ENCODE data around the gene FMOD.
A peak's percentile ranks its signal among the peaks of the same experiment; 100 is the strongest.

FMOD gene

GRCh38 chr1:203327684-203328457 is 23.1 kb downstream of the FMOD start (continued):
- TF ChIP-seq ZBTB11 (tag by site-specific recombination; conservative IDR thresholded peaks at IDR 0.05; ENCODE audit: low read depth) (0 out of 2 replicates have a peak, but pooled peaks have one; percentile 39), ZNF146 (tag by site-specific recombination; IDR thresholded peaks at IDR 0.05) (no peak), TCF7L2 (IDR thresholded peaks at IDR 0.05; ENCODE audit: borderline replicate concordance, low read depth, low read length) (no peak), ZNF670 (tag by site-specific recombination; IDR thresholded peaks at IDR 0.05; ENCODE audit: low read depth) (no peak), ZNF660 (tag by site-specific recombination; IDR thresholded peaks at IDR 0.05) (peak; percentile 93; the same call in 1 of the 2 replicates), ZNF398 (tag by site-specific recombination; IDR thresholded peaks at IDR 0.05) (peak; percentile 48), ZNF280D (tag by site-specific recombination; IDR thresholded peaks at IDR 0.05) (0 out of 2 replicates have a peak, but pooled peaks have one; percentile 6), ZNF555 (tag by site-specific recombination; conservative IDR thresholded peaks at IDR 0.05) (no peak), SALL2 (tag by site-specific recombination; IDR thresholded peaks at IDR 0.05; ENCODE audit: borderline replicate concordance) (no peak), REPIN1 (tag by site-specific recombination; IDR thresholded peaks at IDR 0.05; ENCODE audit: low read depth) (no peak), AEBP2 (tag by site-specific recombination; IDR thresholded peaks at IDR 0.05; ENCODE audit: borderline replicate concordance) (no peak), SCRT2 (tag by site-specific recombination; IDR thresholded peaks at IDR 0.05) (no peak), ZNF776 (tag by site-specific recombination; IDR thresholded peaks at IDR 0.05; ENCODE audit: borderline replicate concordance) (no peak), ZNF274 (IDR thresholded peaks at IDR 0.05; ENCODE audit: low read length) (no peak), ZNF274 (tag by site-specific recombination; IDR thresholded peaks at IDR 0.05; ENCODE audit: borderline replicate concordance) (no peak), ZBTB7A (tag by site-specific recombination; IDR thresholded peaks at IDR 0.05; ENCODE audit: low read depth) (no peak), ZNF16 (tag by site-specific recombination; IDR thresholded peaks at IDR 0.05; ENCODE audit: low read depth) (no peak), ZNF350 (tag by site-specific recombination; IDR thresholded peaks at IDR 0.05) (no peak), ZNF132 (tag by site-specific recombination; IDR thresholded peaks at IDR 0.05; ENCODE audit: borderline replicate concordance) (no peak), ZNF544 (tag by site-specific recombination; IDR thresholded peaks at IDR 0.05) (no peak), GLI4 (tag by site-specific recombination; IDR thresholded peaks at IDR 0.05) (no peak), GLIS1 (tag by site-specific recombination; IDR thresholded peaks at IDR 0.05) (no peak), ZNF701 (tag by site-specific recombination; IDR thresholded peaks at IDR 0.05) (no peak), ZNF558 (tag by site-specific recombination; IDR thresholded peaks at IDR 0.05) (no peak), GLI2 (tag by site-specific recombination; IDR thresholded peaks at IDR 0.05; ENCODE audit: borderline replicate concordance, low read depth) (no peak), ZBTB1 (tag by site-specific recombination; IDR thresholded peaks at IDR 0.05) (no peak), ZNF747 (tag by site-specific recombination; IDR thresholded peaks at IDR 0.05) (no peak), CTCF (tag by site-specific recombination; IDR thresholded peaks at IDR 0.05) (peak; percentile 78)
